HepG2 (cell line): ENCODE results near the gene FAM162A. TPM values are rescaled to one million over a fixed set of nuclear protein-coding genes. Genes with fewer than 3 reads are reported as not detected.

Experiments used
- DMAP1 ChIP-seq: IDR thresholded peaks from 2 replicates; pipeline ENCODE4 v1.6.1; 2016
- FOXC1 ChIP-seq: sonication (generic); formaldehyde crosslinking; IDR thresholded peaks from 2 replicates; pipeline ENCODE4 v1.8.0; 2022; ENCODE audit warnings: mild to moderate bottlenecking, missing genetic modification reagents, borderline replicate concordance
- HNRNPLL ChIP-seq: fragments of 200-400 bp; formaldehyde crosslinking; IDR thresholded peaks from 2 replicates; pipeline ENCODE4 v1.6.1; 2017; ENCODE audit warnings: mild to moderate bottlenecking, low read depth, low read length; ENCODE audit not compliant: poor library complexity, severe bottlenecking
- KDM6A ChIP-seq: IDR thresholded peaks from 2 replicates; pipeline ENCODE4 v1.6.1; 2016; ENCODE audit warnings: low read depth
- KMT2B ChIP-seq: IDR thresholded peaks from 2 replicates; pipeline ENCODE4 v1.6.1; 2016; ENCODE audit warnings: missing genetic modification reagents, missing compliant biosample characterization
- MYPOP ChIP-seq: sonication (generic); formaldehyde crosslinking; IDR thresholded peaks from 2 replicates; pipeline ENCODE4 v1.8.1; 2023; ENCODE audit warnings: mild to moderate bottlenecking, moderate library complexity, missing genetic modification reagents
- RARA ChIP-seq: IDR thresholded peaks from 2 replicates; pipeline ENCODE4 v1.6.1; 2016; ENCODE audit warnings: missing genetic modification reagents, missing compliant biosample characterization
- SP4 ChIP-seq: sonication (generic); formaldehyde crosslinking; IDR thresholded peaks from 2 replicates; pipeline ENCODE4 v1.8.1; 2023; ENCODE audit warnings: mild to moderate bottlenecking, missing genetic modification reagents
- ZNF142 ChIP-seq: sonication (generic); formaldehyde crosslinking; IDR thresholded peaks from 2 replicates; pipeline ENCODE4 v1.4.0; 2020; ENCODE audit warnings: missing genetic modification reagents
- ZNF407 ChIP-seq: sonication (generic); formaldehyde crosslinking; IDR thresholded peaks from one replicate; pipeline ENCODE4 v1.5.1; 2020; ENCODE audit warnings: mild to moderate bottlenecking, missing genetic modification reagents; ENCODE audit errors: not compliant biosample characterization
- ZNF530 ChIP-seq: sonication (generic); formaldehyde crosslinking; IDR thresholded peaks from 2 replicates; pipeline ENCODE4 v1.5.0; 2020; ENCODE audit warnings: low read depth, mild to moderate bottlenecking, missing genetic modification reagents
- ZNF546 ChIP-seq: sonication (generic); formaldehyde crosslinking; conservative IDR thresholded peaks from 2 replicates; pipeline ENCODE4 v1.8.1; 2023; ENCODE audit warnings: mild to moderate bottlenecking, missing genetic modification reagents
- ZNF572 ChIP-seq: sonication (generic); formaldehyde crosslinking; IDR thresholded peaks from 2 replicates; pipeline ENCODE4 v1.5.1; 2020; ENCODE audit warnings: mild to moderate bottlenecking, missing genetic modification reagents
- ZNF841 ChIP-seq: sonication (generic); formaldehyde crosslinking; IDR thresholded peaks from 2 replicates; pipeline ENCODE4 v1.8.1; 2023; ENCODE audit warnings: missing genetic modification reagents, borderline replicate concordance
- polyA plus RNA-seq, 8 experiments: library from polyadenylated mRNA; depleted of rRNA in 3 of 8; stranded (reverse) in 7 of 8; unstranded in 1 of 8; fragments of >200 nt; fragmentation: Illumina TruSeq in 4 of 8; extraction: Trizol in 4 of 8; gene quantifications; 2 replicates each; pipeline versions ENCODE4 v1.2.1 to v1.2.3, GENCODE V29; 2011 to 2016; ENCODE audit warnings: low read depth in 4 of 8, missing spikeins in 1 of 8, mixed read lengths in 1 of 8; ENCODE audit not compliant: insufficient read depth in 1 of 8
- total RNA-seq, 5 experiments: library from RNA; depleted of rRNA; stranded (reverse); fragments of >200 nt; fragmentation: Illumina TruSeq; extraction: Trizol; gene quantifications; 2 replicates each; pipeline ENCODE4 v1.2.3, GENCODE V29; 2016; ENCODE audit warnings: low read depth in 1 of 5

The FAM162A gene
- total and polyA plus RNA-seq, 2 of the 13 experiments (the other 11 are each of a cell fraction or from before 2014, with no cell fraction given) = 115 to 155 TPM

- TF ChIP-seq ZNF142 (CRISPR knock-in tag) (no peak; the same call in 1 of the 2 replicates), ZNF841 (CRISPR knock-in tag) (no peak), KMT2B (peak; percentile 85), ZNF530 (CRISPR knock-in tag) (peak; percentile 79; the same call in 1 of the 2 replicates), FOXC1 (CRISPR knock-in tag) (peak; percentile 89; the same call in 1 of the 2 replicates), DMAP1 (CRISPR knock-in tag) (peak; percentile 82), ZNF572 (CRISPR knock-in tag) (peak; percentile 70; the same call in 1 of the 2 replicates), SP4 (CRISPR knock-in tag) (0 out of 2 replicates have a peak, but pooled peaks have one; percentile 35), RARA (CRISPR knock-in tag) (no peak; the same call in 1 of the 2 replicates), KDM6A (no peak), ZNF546 (CRISPR knock-in tag) (0 out of 2 replicates have a peak, but pooled peaks have one; percentile 19), HNRNPLL (peak; percentile 34), MYPOP (peak; percentile 72), ZNF407 (CRISPR knock-in tag) (peak; percentile 70)
Measured at GRCh38 chr3:122382888-122383666, 905 bp upstream of the FAM162A start, which contains the start of gene MIX23 (continued).
